SK-N-SH (cell line): Measurements from ENCODE around the gene GTF3C1.

Experiments
- CHD2 ChIP-seq: fragments of 150-350 bp; IDR thresholded peaks from 2 replicates; pipeline ENCODE4 v1.6.1; 2018; ENCODE audit warnings: low read length; ENCODE audit not compliant: partially characterized antibody
- CTCF ChIP-seq: fragments of 200-600 bp; sonication (generic); IDR thresholded peaks from 2 replicates; pipeline ENCODE4 v1.6.1; 2017; ENCODE audit warnings: antibody characterized with exemption, mild to moderate bottlenecking, moderate library complexity
- EP300 ChIP-seq, 2 experiments: IDR thresholded peaks; 2 replicates each; pipeline versions ENCODE4 v1.4.0 to v1.6.1; 2012; ENCODE audit warnings: borderline replicate concordance in 1 of 2, low read depth in 1 of 2, low read length in 1 of 2
- EZH2phosphoT487 ChIP-seq: fragments of 200-600 bp; sonication (generic); IDR thresholded peaks from 2 replicates; pipeline ENCODE4 v1.6.1; 2017; ENCODE audit warnings: low read depth, mixed run types, mild to moderate bottlenecking, antibody characterized with exemption, moderate library complexity, borderline replicate concordance
- FOXM1 ChIP-seq: IDR thresholded peaks from 2 replicates; pipeline ENCODE4 v1.4.0; 2012; ENCODE audit warnings: low read depth, mild to moderate bottlenecking
- GATA2 ChIP-seq: sonication (generic); formaldehyde crosslinking; IDR thresholded peaks from 2 replicates; pipeline ENCODE4 v1.5.0; 2020; ENCODE audit warnings: mild to moderate bottlenecking, missing genetic modification reagents
- MXI1 ChIP-seq: IDR thresholded peaks from 2 replicates; pipeline ENCODE4 v1.6.1; 2012; ENCODE audit warnings: mild to moderate bottlenecking, low read depth, low read length, improper control_type of control experiment
- POLR2AphosphoS5 ChIP-seq: IDR thresholded peaks from 2 replicates; pipeline ENCODE4 v1.6.1; 2012; ENCODE audit warnings: low read depth, low read length
- TEAD4 ChIP-seq: IDR thresholded peaks from 2 replicates; pipeline ENCODE4 v1.4.0; 2012; ENCODE audit warnings: mild to moderate bottlenecking, borderline replicate concordance; ENCODE audit not compliant: insufficient read depth
- TF ChIP-seq, protein P1 (sequence below): IDR thresholded peaks from 2 replicates; pipeline ENCODE4 v1.6.1; 2012; ENCODE audit warnings: mild to moderate bottlenecking, low read depth, low read length, moderate library complexity
- TF ChIP-seq, protein P2 (sequence below): fragments of 150-350 bp; IDR thresholded peaks from 2 replicates; pipeline ENCODE4 v1.6.1; 2017; ENCODE audit warnings: antibody characterized with exemption, low read length, low read depth, borderline replicate concordance

GRCh38 chr16:27595993-27596392 lies 46.3 kb upstream of the GTF3C1 start:
- TF ChIP-seq, protein P1, sequence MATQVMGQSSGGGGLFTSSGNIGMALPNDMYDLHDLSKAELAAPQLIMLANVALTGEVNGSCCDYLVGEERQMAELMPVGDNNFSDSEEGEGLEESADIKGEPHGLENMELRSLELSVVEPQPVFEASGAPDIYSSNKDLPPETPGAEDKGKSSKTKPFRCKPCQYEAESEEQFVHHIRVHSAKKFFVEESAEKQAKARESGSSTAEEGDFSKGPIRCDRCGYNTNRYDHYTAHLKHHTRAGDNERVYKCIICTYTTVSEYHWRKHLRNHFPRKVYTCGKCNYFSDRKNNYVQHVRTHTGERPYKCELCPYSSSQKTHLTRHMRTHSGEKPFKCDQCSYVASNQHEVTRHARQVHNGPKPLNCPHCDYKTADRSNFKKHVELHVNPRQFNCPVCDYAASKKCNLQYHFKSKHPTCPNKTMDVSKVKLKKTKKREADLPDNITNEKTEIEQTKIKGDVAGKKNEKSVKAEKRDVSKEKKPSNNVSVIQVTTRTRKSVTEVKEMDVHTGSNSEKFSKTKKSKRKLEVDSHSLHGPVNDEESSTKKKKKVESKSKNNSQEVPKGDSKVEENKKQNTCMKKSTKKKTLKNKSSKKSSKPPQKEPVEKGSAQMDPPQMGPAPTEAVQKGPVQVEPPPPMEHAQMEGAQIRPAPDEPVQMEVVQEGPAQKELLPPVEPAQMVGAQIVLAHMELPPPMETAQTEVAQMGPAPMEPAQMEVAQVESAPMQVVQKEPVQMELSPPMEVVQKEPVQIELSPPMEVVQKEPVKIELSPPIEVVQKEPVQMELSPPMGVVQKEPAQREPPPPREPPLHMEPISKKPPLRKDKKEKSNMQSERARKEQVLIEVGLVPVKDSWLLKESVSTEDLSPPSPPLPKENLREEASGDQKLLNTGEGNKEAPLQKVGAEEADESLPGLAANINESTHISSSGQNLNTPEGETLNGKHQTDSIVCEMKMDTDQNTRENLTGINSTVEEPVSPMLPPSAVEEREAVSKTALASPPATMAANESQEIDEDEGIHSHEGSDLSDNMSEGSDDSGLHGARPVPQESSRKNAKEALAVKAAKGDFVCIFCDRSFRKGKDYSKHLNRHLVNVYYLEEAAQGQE, result no peak
- no peak for TF ChIP-seq CTCF
- TF ChIP-seq TEAD4, result no peak
- TF ChIP-seq POLR2AphosphoS5, result no peak
- TF ChIP-seq, protein P2, sequence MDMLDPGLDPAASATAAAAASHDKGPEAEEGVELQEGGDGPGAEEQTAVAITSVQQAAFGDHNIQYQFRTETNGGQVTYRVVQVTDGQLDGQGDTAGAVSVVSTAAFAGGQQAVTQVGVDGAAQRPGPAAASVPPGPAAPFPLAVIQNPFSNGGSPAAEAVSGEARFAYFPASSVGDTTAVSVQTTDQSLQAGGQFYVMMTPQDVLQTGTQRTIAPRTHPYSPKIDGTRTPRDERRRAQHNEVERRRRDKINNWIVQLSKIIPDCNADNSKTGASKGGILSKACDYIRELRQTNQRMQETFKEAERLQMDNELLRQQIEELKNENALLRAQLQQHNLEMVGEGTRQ, result no peak
- TF ChIP-seq EZH2phosphoT487, result no peak
- TF ChIP-seq GATA2, result no peak
- TF ChIP-seq CHD2, result no peak
- TF ChIP-seq EP300 (IDR thresholded peaks at IDR 0.05; ENCODE audit: borderline replicate concordance in 1 of 2, low read depth in 1 of 2, low read length in 1 of 2), result no peak
- TF ChIP-seq MXI1, result no peak
- no peak for TF ChIP-seq FOXM1
